Midbrain (tissue), 1 donor: ENCODE data around the gene TSEN54.

Experiments
- DNase-seq: peaks from one replicate; lab custom pipeline; 2025; lab: John Stamatoyannopoulos, UW

The TSEN54 gene

GRCh38 chr17:75488693-75489510 is 27.4 kb upstream of the TSEN54 start:
- DNase-seq, result no peak

- no peak for DNase-seq
Measured at GRCh38 chr17:75489511-75489955, 26.8 kb upstream of the TSEN54 start.

GRCh38 chr17:75490173-75490743 is 26.1 kb upstream of the TSEN54 start:
- no peak for DNase-seq

- no peak for DNase-seq
Measured at GRCh38 chr17:75490953-75491649, 25.2 kb upstream of the TSEN54 start.

- DNase-seq, result no peak
Measured at GRCh38 chr17:75491680-75492079, 24.6 kb upstream of the TSEN54 start.

DNA sequence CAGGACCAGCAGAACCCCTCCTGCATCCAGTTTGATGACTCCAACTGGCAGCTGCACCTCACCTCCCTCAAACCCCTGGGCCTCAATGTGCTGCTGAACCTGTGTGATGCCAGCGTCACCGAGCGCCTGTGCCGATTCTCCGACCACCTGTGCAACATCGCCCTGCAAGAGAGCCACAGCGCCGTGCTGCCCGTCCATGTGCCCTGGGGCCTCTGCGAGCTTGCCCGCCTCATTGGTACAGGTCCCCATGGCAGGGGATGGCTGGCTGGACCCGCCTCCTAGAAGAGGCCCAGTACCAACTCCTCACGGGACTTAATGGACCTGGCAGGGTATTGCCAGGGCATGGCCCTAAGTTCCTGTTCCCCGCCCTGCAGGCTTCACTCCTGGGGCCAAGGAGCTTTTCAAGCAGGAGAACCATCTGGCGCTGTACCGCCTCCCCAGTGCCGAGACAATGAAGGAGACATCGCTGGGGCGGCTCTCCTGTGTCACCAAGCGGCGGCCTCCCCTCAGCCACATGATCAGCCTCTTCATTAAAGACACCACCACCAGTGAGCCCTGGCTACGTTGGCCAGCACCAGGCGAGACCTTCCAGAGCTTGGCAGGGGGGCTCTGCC is 23.7 kb upstream of the TSEN54 start:
- no peak for DNase-seq

GRCh38 chr17:75493476-75494129 is 22.7 kb upstream of the TSEN54 start:
- DNase-seq, result no peak

DNA sequence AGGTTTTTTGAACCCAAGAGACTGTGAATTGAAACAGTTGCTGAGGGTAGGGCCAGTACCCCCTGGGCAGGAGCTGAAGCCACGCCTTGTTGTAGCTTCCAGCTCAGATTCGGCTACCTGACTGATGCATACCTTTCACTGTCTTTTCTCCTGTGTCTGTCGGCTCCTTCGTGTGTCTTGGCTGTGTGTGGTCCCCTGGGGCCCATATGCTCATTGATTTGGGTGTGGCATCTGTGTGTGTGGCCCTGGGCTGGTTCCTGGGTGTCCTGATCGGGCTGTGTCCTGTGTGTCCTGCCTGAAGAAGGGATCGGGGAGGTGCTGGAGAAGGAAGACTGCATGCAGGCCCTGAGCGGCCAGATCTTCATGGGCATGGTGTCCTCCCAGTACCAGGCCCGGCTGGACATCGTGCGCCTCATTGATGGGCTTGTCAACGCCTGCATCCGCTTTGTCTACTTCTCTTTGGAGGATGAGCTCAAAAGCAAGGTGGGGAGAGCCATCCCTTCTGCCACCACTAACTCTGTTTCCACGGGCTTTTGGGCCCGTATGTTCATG is 21.9 kb upstream of the TSEN54 start:
- no peak for DNase-seq

DNA sequence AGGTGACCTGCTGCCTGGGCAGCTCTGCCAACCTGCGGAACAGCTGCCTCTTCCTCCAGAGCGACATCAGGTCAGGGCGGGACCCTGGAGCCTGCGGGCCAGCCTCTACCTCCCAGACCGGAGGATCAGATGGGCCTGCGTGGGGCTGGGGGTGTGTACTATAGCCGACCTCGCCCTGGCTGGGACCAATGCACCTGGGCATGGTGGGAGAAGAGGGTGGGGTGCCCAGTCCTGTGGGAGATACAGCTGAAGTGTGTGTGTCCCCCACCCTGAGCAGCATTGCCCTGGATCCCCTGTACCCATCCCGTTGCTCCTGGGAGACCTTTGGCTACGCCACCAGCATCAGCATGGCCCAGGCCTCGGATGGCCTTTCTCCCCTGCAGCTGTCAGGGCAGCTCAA is 20.3 kb upstream of the TSEN54 start:
- no peak for DNase-seq

GRCh38 chr17:75498039-75498725 is 18.1 kb upstream of the TSEN54 start:
- DNase-seq, result no peak

- DNase-seq, result no peak
Measured at GRCh38 chr17:75498726-75499213, 17.6 kb upstream of the TSEN54 start.

DNA sequence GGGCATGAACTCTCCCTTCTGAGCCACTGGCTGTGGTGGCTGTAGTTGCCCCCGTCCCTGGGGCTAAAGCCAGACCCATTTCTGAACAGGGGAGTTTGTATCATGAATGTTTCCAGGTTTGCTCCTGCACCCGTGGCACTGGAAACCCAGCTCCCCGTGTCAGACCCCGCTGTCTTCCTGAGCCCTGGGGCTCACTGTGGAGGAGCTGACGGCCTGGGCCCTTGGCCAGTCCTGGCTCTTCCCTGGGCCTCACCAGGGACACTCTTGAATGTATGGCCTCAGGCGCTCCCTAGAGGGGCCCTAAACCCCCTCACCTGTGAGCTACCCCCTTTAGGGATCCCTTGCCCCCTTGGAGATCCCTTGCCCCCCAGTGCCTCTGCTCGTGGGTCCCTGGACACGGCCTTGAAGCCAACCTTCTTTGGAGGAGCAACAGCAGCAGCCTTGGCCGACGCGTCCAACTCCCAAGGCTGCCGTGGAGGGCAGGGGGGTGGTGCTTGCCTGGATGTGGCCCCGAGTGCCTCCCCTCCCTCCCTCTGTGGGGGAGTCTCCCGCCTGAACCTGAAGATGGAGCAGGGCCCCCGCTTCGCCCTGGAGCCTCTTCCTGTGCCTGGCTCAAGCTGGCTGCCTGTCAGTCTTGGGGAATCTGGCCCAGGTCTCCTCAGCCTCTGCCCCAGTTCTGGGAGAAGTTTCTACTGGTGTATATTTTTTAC is 16.9 kb upstream of the TSEN54 start:
- DNase-seq, result no peak

- no peak for DNase-seq
Measured at GRCh38 chr17:75500419-75501216, 15.7 kb upstream of the TSEN54 start.

- DNase-seq, result peak; percentile 88
Measured at GRCh38 chr17:75501378-75502071, 14.8 kb upstream of the TSEN54 start.

DNA sequence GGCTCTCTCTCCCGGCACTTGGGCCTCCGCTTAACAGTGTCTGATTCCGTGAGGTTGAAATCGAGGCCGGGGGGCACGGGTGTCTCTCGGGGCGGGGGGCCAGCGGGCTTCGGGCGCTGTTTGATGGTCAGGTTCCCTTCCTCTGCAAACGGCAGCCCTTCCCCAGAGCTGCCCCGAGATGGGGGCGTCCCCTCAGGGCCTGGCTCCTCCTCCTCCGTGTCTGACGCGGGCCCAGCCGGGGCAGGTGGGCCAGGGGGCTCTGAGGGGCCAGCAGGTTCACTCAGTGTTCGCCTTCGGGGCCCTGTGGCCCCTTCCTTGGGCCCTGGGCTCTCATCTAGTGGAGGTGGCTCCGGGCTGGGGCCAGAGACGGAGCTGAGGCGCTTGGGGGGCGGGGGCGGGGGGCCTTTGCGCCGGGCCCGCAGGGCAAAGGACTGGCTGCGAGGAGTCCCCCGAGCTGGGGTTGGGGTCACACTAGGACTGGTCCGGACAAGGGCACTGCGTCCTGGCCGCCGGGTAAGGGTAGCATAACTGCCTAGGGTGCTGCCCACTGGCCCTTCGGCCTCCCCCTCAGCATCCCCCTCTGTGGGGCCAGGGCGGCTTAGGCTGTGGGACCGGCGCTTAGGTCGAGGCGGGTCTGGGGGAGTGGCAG is 14.1 kb upstream of the TSEN54 start:
- DNase-seq, result no peak

DNA sequence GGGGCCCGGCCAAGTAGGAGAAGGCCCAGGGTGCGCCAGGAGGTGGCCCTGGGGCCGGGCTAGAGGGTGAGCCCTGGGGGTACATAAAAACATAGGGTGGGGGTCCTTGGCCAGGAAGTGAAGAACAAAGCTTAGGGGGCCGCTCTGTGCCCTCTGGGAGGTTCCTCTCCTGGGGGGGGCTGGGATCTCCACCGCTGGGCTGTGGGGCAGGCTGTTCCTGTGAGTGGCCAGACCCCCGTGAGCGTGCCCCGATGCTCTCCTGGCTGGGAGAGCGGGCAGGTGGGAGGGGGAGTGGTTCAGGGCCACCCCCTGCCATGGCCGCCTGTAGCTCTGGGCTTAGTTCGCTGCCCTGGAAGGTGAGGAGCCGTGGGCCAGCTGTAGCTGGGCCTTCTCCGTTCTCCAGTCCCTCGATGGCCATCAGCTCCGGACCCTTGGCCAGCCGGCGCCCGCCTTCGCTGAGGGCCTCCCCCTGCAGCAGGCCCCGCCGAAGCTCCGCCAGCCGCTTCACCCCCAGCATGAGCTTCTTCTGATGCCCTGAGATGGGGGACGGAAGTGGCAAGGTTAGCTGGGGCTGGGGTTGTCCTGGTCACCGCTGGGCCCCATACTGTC is 13.5 kb upstream of the TSEN54 start:
- no peak for DNase-seq

GRCh38 chr17:75503337-75503950 is 12.9 kb upstream of the TSEN54 start:
- DNase-seq, result no peak

DNA sequence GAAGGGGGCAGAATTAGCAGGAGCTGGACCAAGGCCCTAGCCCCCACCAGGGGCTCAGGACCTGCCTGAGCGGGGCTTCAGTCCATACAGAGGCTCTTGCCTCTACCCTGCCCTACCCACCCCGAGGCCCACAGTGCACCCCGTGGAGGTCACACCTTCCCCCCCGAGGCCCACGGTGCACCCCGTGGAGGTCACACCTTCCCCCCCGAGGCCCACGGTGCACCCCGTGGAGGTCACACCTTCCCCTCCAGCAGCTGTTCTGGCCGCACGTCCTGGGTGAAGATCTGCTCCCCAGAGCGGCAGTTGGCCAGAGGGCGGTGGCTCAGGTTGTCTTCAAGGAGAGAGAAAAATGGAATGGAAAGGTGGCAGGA is 12.4 kb upstream of the TSEN54 start:
- DNase-seq, result no peak
